ENCODE data around the gene TMEM141.

TMEM141 gene

DNA sequence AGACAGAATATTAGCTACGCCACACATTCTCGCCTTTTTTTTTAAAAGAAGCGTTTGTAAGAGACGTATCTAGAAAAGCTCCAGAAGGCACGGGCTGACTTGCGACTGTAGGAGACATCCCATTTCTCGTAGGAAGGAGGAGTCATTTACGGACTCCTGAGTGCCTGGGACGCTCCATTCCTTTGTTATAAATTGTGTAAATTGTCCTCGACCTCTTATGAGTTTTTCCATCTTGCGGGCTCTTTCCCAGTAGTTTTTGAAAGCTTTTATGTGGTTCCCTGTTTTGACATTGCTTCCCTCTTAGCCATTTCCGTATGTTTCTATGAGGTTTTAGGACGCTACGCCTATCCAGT is 17.6 kb downstream of the TMEM141 start:
- TF ChIP-seq, protein P1, sequence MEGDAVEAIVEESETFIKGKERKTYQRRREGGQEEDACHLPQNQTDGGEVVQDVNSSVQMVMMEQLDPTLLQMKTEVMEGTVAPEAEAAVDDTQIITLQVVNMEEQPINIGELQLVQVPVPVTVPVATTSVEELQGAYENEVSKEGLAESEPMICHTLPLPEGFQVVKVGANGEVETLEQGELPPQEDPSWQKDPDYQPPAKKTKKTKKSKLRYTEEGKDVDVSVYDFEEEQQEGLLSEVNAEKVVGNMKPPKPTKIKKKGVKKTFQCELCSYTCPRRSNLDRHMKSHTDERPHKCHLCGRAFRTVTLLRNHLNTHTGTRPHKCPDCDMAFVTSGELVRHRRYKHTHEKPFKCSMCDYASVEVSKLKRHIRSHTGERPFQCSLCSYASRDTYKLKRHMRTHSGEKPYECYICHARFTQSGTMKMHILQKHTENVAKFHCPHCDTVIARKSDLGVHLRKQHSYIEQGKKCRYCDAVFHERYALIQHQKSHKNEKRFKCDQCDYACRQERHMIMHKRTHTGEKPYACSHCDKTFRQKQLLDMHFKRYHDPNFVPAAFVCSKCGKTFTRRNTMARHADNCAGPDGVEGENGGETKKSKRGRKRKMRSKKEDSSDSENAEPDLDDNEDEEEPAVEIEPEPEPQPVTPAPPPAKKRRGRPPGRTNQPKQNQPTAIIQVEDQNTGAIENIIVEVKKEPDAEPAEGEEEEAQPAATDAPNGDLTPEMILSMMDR (IDR thresholded peaks at IDR 0.05; ENCODE audit: low read depth, low read length) = no peak
- Histone ChIP-seq H3K9me3 (ENCODE audit: severe bottlenecking) (no peaks in the 10 kb centered on the region), H3K36me3 (peaks cover 86% of the 10 kb centered on the region), H3K27ac (peak overlapping the region; percentile 99), H3K4me3 (ENCODE audit: low read depth, low read length) (peak overlapping the region; percentile 75), H3K27me3 (ENCODE audit: insufficient read depth, low read depth, severe bottlenecking) (no peaks in the 10 kb centered on the region)
- no peak for DNase-seq

DNA sequence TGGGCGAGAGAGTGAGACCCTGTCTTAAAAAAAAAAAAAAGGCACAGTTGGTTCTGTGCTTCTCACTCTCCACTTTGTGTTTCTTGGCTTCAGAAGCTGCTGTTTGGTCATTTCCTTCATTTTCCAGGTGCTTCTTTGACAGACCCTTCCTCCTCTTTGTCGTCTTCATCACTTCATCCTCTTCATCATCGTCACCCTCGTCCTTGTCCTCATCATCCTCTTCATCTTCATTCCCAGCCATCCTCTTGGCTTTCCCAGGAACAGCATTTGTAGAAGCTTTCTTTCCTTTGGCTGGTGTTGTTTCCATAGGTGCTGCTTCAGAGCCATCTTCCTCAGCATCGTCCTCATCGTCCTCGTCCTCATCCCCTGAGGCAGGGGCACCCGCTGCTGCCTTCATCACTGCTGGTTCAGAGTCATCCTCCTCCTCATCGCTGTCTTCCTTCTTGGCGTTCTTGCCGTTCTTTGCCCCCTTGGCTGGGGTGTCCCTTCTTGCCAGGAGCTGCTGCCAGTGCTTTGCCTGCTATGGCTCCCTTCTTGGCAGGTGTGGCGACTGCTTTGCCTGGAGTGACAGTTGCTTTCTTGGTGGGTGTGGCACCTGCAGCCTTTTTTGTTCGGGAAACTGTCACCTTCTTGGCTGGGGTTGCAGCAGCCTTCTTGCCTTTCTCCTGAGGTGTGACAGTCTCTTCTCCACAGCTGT is 23.7 kb downstream of the TMEM141 start:
- Histone ChIP-seq H3K36me3 (peaks cover 72% of the 10 kb centered on the region), H3K27ac (no peak overlapping the region)
- TF ChIP-seq, protein P1 (IDR thresholded peaks at IDR 0.05; ENCODE audit: low read depth, low read length) = no peak

DNA sequence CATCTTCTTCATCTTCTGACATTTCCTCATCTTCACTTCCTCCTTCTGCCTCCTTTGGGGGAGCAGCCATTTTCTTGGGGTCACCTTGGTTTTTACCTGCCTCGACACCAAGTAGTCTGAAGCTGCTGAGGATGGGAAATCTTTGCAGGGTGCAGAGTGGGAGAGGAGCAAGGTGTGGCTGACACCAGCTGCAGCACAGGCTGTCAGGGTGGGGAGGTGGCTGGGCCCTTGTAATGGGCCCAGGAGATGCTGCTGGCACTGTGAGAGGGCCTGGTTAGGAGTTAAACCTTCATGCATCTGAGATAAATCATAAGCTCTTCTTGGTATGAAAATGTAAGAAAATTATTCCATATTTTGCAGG is 24.3 kb downstream of the TMEM141 start:
- Histone ChIP-seq H3K27me3 (ENCODE audit: insufficient read depth, low read depth, severe bottlenecking) (no peaks in the 10 kb centered on the region), H3K36me3 (peaks cover 67% of the 10 kb centered on the region), H3K9me3 (ENCODE audit: severe bottlenecking) (no peaks in the 10 kb centered on the region), H3K27ac (no peak overlapping the region), H3K4me3 (ENCODE audit: low read depth, low read length) (no peak overlapping the region)
- TF ChIP-seq, protein P1 (IDR thresholded peaks at IDR 0.05; ENCODE audit: low read depth, low read length) = no peak
- no peak for DNase-seq

More for the DNA sequence above, 23.7 kb downstream of the TMEM141 start:
- Histone ChIP-seq H3K4me3 (ENCODE audit: low read depth, low read length) (no peak overlapping the region), H3K27me3 (ENCODE audit: insufficient read depth, low read depth, severe bottlenecking) (no peaks in the 10 kb centered on the region), H3K9me3 (ENCODE audit: severe bottlenecking) (no peaks in the 10 kb centered on the region)
- no peak for DNase-seq

DNA sequence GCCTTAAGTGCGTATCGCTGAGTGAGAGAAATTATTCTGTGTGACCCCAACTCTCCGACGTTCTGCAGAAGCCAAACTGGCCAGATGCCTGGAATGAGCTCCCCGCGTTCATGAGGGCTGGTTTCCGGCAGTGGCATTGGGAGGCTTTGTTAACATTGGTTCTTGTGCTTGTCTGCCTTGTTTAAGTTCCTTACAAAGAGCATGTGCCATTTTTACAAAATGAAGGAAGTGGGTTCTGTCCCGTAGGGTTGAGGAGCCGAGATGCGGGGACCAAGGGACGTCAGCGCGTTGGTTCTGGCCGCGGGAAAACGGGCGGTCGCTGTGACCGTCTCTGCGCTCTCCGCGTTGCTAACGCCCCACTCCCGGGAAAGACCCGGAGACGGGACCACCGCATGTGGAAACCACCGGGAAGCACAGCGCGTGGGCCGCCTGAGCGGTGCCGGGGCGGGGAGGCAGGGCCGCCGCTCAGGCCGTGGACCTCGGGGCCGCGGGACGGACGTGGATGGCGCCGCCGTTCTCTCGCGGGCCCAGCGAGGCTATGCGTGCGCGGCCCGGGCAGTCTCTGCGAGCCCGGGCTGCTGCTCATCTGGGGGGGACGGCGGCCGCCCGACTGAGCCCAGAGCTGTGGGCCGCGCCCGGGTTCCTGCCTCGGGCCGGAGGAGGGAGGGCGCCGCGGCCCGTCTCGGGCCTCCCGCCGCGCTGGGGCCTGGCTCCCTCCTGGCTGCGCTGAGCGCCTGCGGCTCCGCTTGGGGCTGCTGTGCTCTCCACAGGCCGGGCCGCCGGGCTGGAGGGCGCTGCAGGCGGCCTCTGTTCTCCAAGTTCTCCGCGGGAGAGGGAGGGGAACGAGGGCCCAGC is 30.1 kb downstream of the TMEM141 start:
- DNase-seq = no peak
- H3K9me3 ChIP-seq (ENCODE audit: severe bottlenecking) = no peaks in the 10 kb centered on the region
- no peak overlapping the region for H3K4me3 ChIP-seq (ENCODE audit: low read depth, low read length)
- peaks cover 40% of the 10 kb centered on the region for H3K36me3 ChIP-seq
- H3K27me3 ChIP-seq (ENCODE audit: insufficient read depth, low read depth, severe bottlenecking) = no peaks in the 10 kb centered on the region
- TF ChIP-seq, protein P1 (IDR thresholded peaks at IDR 0.05; ENCODE audit: low read depth, low read length) = no peak
- no peak overlapping the region for H3K27ac ChIP-seq

DNA sequence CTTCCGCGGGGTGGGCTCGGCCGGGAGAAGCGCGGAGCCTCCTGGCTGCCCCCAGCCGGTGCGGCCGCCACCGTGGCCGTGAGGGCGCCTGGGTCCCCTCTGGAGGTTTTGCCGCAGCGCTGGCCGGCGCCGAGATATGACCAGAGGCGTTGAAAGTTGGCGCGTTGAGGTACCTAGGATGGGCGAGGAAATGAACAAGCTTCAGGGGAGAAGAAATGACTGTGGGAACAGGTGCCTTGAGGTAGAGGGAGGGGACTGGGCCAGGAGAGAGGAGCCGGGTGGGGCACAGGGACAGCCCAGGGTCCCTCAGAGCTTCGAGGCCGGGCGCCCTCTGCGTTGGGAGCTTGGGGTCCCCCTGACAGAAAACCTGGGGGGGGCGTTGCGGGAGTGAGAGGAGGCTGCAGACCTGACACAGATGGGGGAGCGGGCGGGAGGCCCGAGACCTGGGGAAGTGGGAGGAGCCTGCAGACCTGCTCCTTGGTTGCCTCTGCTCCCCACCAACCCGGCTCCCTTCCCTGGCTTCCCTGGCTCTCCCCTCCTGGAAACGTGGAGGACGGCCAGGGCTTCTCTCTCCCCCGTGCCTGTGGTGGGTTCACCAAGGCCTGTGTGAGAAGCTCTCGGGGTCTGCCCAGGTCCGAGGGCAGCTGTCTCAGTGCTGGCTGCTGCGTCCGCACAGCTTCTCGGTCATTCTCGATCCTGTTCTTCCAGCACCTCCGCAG is 30.8 kb downstream of the TMEM141 start:
- no peak for DNase-seq
- TF ChIP-seq, protein P1 (IDR thresholded peaks at IDR 0.05; ENCODE audit: low read depth, low read length) = no peak
- Histone ChIP-seq H3K27me3 (ENCODE audit: insufficient read depth, low read depth, severe bottlenecking) (no peaks in the 10 kb centered on the region), H3K9me3 (ENCODE audit: severe bottlenecking) (no peaks in the 10 kb centered on the region), H3K27ac (no peak overlapping the region), H3K36me3 (peaks cover 42% of the 10 kb centered on the region), H3K4me3 (ENCODE audit: low read depth, low read length) (no peak overlapping the region)

Measured in WERI-Rb-1 (cell line).